SKM-1 (cell line): ENCODE measurements around the gene ZWILCH.

Experiments
- DNase-seq: peaks from one replicate; lab custom pipeline; 2025; ENCODE audit not compliant: unreplicated experiment; lab: John Stamatoyannopoulos, UW

Gene ZWILCH

DNA sequence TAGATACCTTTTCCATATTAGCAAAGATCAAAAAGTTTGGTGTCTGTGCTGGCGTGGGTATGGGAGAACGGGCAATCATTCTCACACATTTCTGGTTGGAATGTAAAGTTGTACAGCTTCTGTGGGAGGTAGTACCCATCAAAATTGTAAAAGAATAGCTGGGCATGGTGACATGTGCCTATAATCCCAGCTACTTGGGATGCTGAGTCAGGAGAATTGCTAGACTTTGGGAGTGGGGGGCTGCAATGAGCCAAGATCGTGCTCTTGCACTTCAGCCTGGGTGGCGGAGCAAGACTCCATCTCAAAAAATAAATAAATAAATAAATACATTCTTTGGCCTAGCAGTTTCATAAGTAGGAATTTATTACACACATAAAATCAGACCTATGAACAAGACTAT is 37.8 kb downstream of the ZWILCH start:
- no peak for DNase-seq

GRCh38 chr15:66545255-66545654 is 40.1 kb downstream of the ZWILCH start:
- no peak for DNase-seq

DNA sequence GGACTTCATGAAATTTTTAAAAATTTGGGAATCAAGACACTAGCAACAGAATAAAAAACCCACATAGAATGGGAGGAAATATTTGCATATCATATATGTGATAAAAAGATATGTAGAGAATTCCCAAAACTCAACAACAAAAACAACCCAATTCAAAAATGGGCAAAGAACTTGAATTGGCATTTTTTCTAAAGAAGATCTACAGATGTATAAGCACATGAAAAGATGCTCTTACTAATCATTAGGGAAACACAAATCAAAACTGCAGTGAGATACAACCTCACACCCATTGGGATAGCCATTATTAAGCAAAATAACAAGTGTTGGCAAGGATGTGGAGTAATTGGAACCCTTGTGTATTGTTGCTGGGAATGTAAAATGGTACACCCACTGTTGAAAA is 50.6 kb downstream of the ZWILCH start:
- no peak for DNase-seq

GRCh38 chr15:66558271-66558670 is 53.1 kb downstream of the ZWILCH start:
- DNase-seq = no peak

GRCh38 chr15:66560856-66561525 is 55.9 kb downstream of the ZWILCH start:
- DNase-seq = no peak

DNA sequence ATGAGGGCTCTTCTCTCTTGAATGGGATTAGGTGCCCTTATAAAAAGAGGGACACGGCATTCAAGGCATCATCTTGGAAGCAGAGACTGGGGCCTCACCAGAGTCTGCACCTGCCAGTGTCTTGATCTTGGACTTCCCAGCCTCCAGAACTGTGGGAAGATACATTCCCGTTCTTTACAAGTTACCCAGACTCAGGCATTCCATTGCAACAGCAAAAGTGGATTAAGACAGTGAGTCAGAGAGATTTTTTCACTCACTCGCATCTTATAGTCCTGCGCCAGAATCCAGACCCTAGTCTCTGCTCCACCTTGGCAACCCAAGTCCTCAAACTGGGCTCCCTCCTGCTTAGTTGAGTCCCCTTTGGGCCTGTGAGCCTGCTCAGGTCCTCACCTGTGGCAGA is 58.0 kb downstream of the ZWILCH start:
- no peak for DNase-seq

- DNase-seq = no peak
Measured at GRCh38 chr15:66563566-66564110, 58.5 kb downstream of the ZWILCH start.

- no peak for DNase-seq
Measured at GRCh38 chr15:66564136-66565041, 59.3 kb downstream of the ZWILCH start.

- no peak for DNase-seq
Measured at GRCh38 chr15:66565141-66565641, 60.1 kb downstream of the ZWILCH start.

DNA sequence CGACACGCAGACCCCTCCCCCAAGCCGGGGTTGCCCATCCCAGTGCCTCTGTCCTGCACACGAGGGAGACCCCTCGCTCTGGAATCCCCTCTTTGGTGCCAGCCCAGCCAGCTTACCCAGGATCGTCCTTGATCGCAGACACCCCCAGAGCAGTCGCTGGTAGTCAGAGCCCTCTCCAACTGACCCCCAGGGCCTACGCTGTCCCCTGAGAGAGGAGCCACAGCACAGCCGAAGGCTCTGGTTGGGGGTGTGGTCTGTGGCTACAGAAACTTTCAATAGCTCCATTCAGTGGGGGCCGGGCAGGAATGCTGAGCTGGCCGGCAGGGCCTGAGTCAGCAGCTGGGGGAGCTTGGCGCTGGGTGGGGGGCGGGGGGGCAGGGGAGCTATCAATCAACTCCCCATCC is 60.6 kb downstream of the ZWILCH start, which contains the start of gene LCTL:
Gene LCTL, minus strand, starts transcription at position 258 of the 404 bp plus-strand sequence. CDS start 633 bp downstream, outside the sequence.
- no peak for DNase-seq

GRCh38 chr15:66566963-66567531 is 61.9 kb downstream of the ZWILCH start:
- DNase-seq = peak; percentile 53

DNA sequence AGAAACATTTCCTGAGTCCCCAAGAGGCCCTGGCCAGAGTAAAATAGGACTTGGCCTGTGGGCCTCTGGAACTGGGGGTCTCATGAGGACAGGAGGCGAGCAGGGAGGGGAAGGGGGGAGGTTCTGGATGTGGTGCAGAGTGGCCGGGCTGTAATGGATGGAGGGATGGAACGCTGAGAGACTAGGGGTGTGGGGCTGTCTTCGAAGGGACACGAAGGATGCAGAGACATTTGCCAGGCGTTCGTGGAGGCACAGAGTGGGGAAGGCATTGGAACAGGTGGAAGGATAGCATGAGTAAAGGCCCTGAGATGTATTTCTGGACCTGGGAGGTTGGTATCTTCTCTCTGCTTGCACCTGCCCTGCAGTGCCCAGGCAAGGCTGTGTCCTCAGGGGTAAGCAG is 62.8 kb downstream of the ZWILCH start:
- no peak for DNase-seq

DNA sequence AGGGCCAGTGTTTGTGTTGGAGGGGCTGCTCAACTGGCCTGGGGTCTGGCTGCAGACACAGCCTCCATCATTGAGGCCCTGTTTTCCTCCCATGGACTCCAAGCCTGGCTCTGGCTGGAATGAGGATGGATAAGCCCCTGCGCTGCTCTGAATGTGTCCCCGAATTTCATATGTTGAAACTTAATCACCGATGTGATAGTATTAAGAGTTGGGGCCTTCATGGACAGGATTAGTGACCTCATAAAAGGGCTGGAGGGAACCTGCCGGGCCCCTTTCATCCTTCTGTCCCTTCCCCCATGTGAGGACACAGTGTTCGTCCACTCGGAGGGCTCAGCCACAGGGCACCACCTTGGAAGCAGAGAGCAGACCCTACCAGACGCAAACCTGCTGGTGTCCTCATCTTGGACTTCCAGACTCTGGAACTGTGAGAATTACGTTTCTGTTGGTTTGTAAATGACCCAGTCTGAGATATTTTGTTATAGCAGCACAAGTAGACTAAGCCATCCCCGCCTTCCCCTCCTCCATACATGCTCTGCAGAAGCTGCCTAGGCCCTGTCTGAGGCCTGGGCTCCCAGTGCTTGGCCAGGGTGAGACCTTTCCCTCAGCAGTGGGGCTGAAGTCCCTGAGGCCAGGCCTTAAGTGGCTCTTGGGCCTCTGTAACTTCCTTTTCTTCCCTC is 64.5 kb downstream of the ZWILCH start:
- no peak for DNase-seq

DNA sequence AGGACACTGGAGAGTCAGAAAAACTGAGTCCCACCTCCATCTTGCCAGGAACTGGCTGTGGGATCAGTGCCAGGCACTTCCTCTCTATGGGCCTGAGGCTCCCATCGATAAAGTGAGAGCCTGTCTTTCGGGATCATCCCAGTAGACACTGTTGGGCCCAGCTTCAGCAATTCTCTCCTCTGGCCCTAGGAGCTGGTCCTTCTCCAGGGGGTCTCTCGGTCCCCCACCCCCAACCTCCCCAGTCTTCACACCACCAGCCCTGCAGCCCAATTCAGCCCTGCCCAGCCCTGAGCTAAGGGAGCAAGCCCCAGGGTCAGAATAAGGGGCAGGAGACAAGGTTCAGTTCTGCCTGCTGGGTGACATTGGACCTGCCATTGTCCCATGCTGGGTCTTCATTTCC is 65.2 kb downstream of the ZWILCH start:
- no peak for DNase-seq

DNA sequence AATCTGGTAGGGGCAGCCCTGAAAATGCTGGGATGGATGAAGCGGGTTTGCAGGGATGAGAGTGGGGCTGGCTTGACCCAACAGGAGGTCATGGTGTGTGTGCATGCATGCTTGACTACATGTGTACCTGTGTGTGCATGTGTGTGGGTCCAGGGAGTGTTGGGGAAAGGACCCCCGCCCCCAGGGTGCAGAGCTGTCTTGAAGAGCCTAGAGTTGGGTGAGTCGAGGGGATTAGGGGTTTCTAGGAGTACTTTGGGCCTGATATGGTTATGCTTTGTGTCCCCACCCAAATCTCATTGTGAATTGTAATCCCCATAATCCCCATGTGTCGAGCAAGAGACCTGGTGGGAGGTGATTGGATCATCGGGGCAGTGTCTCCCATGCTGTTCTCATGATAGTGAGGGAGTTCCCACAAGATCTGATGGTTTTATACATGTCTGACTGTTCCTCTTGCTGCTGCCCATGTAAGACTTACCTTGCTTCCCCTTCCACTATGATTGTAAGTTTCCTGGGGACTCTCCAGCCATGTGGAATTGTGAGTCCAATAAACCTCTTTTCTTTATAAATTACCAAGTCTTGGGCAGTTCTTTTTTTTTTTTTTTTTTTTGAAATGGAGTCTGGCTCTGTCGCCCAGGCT is 65.8 kb downstream of the ZWILCH start:
- DNase-seq = no peak

DNA sequence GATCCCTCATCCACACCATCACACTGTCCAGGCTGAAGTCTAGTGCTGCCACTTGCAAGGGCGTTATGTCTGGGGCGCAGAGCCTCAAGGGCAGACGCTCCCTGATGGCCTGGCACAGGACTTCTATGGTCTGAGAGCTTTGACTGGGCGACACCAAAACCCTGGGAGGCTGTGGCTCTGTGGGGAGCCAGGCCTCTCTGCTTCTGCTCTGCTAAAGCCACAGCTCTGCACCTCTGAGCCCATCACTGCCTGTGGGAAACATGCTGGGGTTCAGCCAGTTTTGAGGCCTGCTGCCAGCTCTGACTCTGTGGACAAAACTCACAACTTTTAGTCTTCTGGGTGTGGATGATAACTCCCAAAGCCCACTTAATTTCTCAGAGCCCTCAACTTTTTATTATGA is 67.0 kb downstream of the ZWILCH start:
- DNase-seq = no peak

DNA sequence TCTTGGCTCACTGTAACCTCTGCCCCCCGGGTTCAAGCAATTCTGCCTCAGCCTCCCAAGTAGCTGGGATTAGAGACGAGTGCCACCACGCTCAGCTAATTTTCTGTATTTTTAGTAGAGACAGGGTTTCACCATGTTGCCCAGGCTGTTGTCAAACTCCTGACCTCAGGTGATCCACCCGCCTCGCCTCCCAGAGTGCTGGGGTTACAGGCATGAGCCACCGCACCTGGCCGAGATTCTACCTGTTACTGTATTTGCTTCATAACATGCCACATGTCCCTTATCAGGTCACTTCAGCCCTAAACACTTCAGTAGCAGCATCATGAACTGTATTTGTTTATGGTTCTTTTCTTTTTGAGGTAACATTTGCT is 68.2 kb downstream of the ZWILCH start:
- no peak for DNase-seq

DNA sequence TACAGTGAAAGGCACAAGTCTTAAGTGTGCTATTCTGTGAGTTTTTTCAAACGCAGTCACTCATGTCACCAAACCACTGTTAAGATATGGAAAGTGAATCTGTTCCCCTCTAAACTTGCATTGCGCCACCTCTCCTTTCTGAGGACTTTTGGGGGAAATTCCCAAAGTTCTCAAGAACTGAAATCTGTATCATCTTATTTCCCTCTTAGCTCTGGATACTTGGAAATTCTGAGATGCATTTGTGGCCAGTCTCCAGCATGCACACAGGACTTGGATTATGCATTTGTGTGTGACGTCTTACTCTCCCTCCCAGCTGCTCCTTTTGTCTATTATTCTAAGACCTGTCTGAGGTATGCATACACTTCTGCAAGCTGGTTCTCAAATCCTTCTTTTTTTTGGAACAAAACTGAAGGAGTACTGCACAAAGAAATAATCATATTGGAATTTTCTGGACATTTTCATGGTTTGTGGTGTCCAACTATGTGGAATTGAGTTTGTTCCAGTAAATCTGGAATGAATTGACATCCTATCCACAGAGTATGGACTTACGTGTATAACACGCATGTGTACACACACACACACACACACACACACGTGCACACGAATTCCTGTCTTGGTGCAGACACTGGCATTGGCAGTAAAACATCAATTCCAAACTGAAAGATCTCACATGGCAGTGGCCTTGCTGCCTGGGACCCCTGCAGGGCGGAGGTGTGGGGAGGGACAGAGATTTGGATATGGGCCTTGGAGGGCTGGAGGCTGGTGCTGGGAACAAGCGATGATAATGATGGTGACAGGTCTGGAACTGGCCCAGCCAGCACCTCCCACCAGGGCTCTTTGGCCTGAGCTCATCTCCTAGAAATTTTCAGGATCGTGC is 68.8 kb downstream of the ZWILCH start:
- DNase-seq = no peak

DNA sequence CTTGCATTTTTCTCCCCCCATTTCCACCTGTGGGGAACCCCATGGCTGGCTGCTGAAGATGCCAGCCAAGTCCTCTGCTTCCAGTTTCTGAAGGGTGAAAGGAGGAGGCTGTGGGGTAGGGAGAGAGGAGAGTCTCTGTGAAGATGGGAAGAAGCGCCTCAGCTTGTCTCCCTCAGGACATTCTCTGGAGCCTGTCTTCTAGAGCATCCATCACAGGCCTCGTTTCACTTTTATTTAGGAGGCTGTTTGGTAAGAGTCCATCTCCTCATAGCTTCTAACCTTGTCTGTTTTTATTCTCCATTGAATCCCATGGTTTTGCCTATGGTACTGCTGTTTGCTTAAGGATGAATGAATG is 69.4 kb downstream of the ZWILCH start:
- DNase-seq = no peak
